A375 (cell line): ENCODE results near the gene ME3. TPM values are rescaled to one million over a fixed set of nuclear protein-coding genes. Genes with fewer than 3 reads are reported as not detected.

Experiments
- total RNA-seq: library from RNA; depleted of rRNA; stranded (reverse); fragments of >200 nt; shearing (Covaris generic); gene quantifications from 2 replicates; pipeline ENCODE4 v1.2.3, GENCODE V29; 2014; rRNA removed

The ME3 gene
- total RNA-seq: 25.1 and 35.6 TPM in 2 replicates

DNA sequence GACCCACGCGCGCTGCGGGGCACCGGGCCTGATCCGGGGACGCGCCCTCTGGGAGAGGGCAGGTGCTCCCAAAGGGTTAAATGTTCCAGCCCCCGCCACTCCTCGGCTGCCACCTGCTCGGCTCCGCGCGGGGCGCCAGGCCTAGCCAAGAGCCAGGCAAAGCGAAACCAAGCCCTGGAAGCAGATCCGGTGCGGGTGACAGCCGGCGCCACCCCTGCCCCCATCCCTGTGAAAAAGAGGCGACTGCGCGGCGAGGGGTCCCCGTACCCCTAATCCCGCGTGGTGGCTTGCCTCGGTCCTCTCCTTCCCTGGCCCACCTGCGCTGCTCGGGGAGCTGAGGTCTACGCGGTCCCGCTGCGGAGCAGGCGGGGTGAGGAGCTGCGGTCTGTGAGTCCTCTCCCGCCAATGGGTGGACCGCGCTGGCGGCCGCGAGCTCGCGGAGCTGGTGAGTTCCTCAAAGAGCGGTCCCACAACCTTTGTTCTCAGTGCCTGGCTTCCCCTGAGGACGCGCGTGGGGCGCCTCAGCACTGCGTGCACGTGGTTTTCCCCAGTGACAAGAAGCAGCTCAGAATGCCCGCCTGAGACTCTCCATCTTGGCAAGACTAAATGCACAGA, at the start of gene ME3:
TSS of gene ME3 (minus strand) at position 610 of the 615 bp plus-strand sequence.

Other genes starting within 250 kb of the ME3 start
- gene PRSS23, start 127.9 kb upstream of the ME3 start, total RNA-seq: 74.7 and 81.0 TPM in 2 replicates